ENCODE measurements around the gene TBX18. TPM values are rescaled to one million over a fixed set of nuclear protein-coding genes. Genes with fewer than 3 reads are reported as not detected.

TBX18 gene
- total and polyA plus RNA-seq, 10 donors = under 0.01 to 0.17 (median 0.03) TPM; not detected in 5

DNA sequence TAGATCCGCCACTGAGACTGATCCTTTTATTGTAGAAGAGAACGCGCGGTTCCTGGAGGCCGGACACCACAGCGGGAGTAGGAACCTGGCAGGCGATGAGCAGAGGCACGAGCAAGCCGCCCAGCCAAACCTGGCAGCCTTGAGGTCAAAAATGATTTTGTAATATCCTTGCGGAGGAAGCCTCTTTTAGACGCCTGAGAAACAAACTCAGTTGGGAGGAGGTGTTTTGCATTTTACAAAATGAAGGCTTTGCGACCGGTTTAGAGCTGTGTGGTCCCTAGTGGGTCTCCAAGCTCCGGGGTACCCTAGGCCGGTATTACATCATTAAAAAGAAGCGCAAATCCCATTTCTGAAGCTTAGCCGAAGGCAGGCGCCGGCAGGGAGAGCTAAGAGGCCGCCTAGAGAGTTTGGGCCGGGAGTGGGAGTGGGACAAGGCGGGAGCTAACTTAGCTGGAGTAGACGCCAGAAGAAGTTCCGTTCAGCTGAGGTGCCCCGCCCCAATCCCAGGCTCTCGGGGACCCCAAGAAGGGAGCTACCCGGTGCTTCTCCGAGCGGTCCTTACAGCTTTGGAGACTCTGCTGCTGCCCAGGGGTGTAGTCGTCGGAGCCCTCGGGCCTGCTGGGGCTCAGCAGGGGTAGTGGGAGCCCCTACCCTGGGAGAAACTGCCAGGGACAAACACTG is 1.9 kb upstream of the TBX18 start:
- Histone ChIP-seq H3K9me3 (peaks cover 0 to 35% (median 0%) of the 10 kb centered on the region in 8 donors), H3K36me3 (no peaks in the 10 kb centered on the region), H3K27ac (no peak overlapping the region), H3K4me1 (peaks cover 7 to 28% (median 19%) of the 10 kb centered on the region in 6 donors), H3K27me3 (replicated peaks in 1 of 7) (peaks cover 17 to 100% (median 96%) of the 10 kb centered on the region in 7 donors), H3K4me3 (no peak overlapping the region)
- no peak for TF ChIP-seq POLR2AphosphoS5 (IDR thresholded peaks at IDR 0.05)
- TF ChIP-seq, protein P1, sequence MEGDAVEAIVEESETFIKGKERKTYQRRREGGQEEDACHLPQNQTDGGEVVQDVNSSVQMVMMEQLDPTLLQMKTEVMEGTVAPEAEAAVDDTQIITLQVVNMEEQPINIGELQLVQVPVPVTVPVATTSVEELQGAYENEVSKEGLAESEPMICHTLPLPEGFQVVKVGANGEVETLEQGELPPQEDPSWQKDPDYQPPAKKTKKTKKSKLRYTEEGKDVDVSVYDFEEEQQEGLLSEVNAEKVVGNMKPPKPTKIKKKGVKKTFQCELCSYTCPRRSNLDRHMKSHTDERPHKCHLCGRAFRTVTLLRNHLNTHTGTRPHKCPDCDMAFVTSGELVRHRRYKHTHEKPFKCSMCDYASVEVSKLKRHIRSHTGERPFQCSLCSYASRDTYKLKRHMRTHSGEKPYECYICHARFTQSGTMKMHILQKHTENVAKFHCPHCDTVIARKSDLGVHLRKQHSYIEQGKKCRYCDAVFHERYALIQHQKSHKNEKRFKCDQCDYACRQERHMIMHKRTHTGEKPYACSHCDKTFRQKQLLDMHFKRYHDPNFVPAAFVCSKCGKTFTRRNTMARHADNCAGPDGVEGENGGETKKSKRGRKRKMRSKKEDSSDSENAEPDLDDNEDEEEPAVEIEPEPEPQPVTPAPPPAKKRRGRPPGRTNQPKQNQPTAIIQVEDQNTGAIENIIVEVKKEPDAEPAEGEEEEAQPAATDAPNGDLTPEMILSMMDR (IDR thresholded peaks at IDR 0.05 in 8 of 11, conservative IDR thresholded peaks at IDR 0.05 in 3 of 11) = no peak
- no peak for TF ChIP-seq POLR2A (IDR thresholded peaks at IDR 0.05)
- intact Hi-C loops (cut with DNase I; ENCODE audit: low total_unique reads) = no loop called here
- peak; percentile 44 for DNase-seq
- 8 to 11% (median 9%) methylated on average over 23 to 32 of the region's 32 CpGs for WGBS, 5 donors

DNA sequence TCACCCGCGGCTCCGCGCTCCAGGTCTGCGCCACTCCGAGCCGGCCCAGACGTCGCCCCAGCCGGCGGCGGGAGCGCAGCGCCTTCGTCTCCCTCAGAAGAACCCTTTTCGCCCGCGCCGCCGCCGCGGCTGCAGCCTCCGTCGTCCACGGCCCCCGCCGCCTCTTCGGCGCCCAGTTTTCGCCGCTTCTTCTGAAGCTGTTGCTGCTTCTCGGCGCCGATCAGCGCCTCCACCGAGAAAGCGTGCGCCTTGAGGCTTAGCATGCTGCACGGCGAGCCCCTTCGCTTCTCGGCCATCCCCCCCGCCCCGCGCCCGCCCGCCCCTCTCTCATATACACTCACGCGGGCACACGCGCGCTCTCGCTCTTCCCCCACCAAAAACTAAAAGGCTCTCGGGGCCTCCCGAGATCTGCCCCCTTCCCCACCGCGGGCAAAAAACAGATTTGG is 489 bp downstream of the TBX18 start:
- H3K4me1 ChIP-seq = peaks cover 7 to 28% (median 19%) of the 10 kb centered on the region in 6 donors
- no peak for DNase-seq
- no peaks in the 10 kb centered on the region for H3K36me3 ChIP-seq
- peak overlapping the region in 1 of 8 donors; percentile 3 for H3K27ac ChIP-seq
- H3K27me3 ChIP-seq (replicated peaks in 1 of 7) = peaks cover 14 to 98% (median 86%) of the 10 kb centered on the region in 7 donors
- intact Hi-C loops (cut with DNase I; ENCODE audit: low total_unique reads) = no loop called here
- TF ChIP-seq, protein P1 (IDR thresholded peaks at IDR 0.05 in 8 of 11, conservative IDR thresholded peaks at IDR 0.05 in 3 of 11) = no peak
- no peak for TF ChIP-seq POLR2A (IDR thresholded peaks at IDR 0.05)
- no peak for TF ChIP-seq POLR2AphosphoS5 (IDR thresholded peaks at IDR 0.05)
- WGBS, 5 donors = 1 to 8% (median 3%) methylated on average over 31 to 57 of the region's 57 CpGs
- peaks cover 0 to 35% (median 0%) of the 10 kb centered on the region in 8 donors for H3K9me3 ChIP-seq
- H3K4me3 ChIP-seq = peak overlapping the region in 7 of 8 donors; percentile 22 to 58 (median 29)

DNA sequence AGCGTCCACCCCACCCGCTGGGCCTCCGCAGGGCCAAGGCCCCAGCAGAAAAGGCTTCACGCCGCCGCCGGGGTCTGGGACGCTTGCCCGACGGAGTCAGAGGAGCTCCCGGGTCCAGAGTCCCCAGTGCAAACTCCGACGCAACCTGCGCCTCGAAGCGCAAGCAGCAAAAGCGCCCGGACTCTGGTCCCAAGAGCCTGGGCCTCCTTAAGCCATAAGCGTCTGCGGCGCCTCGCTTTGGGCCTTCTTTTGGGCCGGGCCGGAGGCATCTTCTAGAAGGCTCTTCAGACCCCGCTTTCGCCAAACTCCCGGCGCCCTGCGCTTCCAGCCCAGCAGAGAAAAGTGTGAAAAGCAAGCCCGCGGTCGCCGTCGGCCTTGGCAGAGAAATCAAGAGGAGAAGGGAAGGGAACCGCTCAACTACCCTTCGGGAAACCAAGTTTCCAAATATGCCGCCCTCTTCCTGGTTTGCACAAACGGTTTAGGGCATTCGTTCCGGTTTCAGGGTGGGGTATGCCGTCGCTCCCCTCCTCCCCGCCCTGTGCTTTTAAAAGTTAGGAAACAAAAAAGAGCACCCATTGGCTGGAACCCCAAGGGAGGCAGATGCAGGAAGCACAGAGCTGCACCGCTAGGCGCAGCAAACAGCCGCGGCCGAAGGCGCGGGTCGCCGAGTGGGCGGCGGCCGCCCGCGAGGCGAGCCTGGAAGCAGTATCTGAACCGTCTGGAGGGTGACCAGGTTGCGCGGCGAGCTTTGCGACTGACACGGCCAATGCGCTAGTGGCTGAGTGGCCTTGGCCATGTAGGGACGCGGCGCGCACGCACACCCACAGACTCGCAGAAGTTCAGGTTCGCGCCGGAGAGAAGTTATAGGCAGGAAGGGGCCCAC is 1.2 kb downstream of the TBX18 start:
- peak overlapping the region in 1 of 8 donors; percentile 3 for H3K27ac ChIP-seq
- peak overlapping the region; percentile 3 to 58 (median 27) for H3K4me3 ChIP-seq
- H3K4me1 ChIP-seq = peaks cover 7 to 28% (median 19%) of the 10 kb centered on the region in 6 donors
- peaks cover 14 to 98% (median 80%) of the 10 kb centered on the region in 7 donors for H3K27me3 ChIP-seq (replicated peaks in 1 of 7)
- WGBS, 5 donors = 2 to 9% (median 3%) methylated on average over 61 to 74 of the region's 74 CpGs
- no peaks in the 10 kb centered on the region for H3K36me3 ChIP-seq
- intact Hi-C loops (cut with DNase I; ENCODE audit: low total_unique reads) = no loop called here
- peaks cover 0 to 35% (median 0%) of the 10 kb centered on the region in 8 donors for H3K9me3 ChIP-seq
- DNase-seq = no peak
- TF ChIP-seq POLR2A (IDR thresholded peaks at IDR 0.05) (no peak), POLR2AphosphoS5 (IDR thresholded peaks at IDR 0.05) (peak in 1 of 3 donors; percentile 17)

DNA sequence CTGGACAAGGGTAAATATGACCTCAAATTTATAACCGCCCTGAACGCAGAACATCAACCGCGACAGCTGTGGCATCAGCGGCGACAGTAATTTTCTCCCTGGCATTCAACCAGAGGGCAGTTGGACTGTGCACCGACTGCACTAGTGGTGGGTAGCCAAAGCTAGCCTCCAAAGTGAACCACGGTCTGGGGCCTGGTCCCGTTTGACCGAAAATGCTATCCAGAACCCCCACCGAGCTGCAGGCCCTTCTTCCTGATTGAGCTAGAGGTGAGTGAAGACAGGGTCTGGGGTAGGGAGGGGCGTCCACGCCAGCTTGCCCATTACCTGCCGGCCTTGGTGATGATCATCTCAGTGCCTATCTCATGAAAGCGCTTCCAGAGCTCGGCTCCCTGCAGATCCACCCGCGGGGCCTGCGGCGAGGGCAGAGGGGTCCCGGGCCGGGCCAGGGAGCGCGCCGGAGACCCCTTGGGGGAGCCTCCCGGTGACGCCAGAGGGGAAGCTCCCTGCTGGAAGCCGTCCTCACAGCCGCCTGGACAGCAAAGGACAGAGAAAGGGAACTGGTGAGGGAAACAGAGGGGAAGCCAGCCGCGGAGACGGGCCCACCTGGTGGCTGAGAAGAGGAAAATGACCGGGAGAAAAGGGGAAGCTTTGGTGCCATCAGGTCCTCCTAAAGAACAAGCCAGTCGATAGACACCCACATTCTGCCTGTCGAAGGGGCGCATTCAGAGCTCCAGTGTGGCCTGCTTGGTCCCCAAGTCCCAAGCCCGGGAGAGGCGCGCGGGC is 2.0 kb downstream of the TBX18 start:
- H3K36me3 ChIP-seq = no peaks in the 10 kb centered on the region
- H3K4me3 ChIP-seq = peak overlapping the region in 1 of 8 donors; percentile 25
- WGBS, 5 donors = 7 to 9% (median 8%) methylated on average over 32 to 40 of the region's 40 CpGs
- no peak for DNase-seq
- peaks cover 0 to 35% (median 0%) of the 10 kb centered on the region in 8 donors for H3K9me3 ChIP-seq
- TF ChIP-seq, protein P1 (IDR thresholded peaks at IDR 0.05 in 8 of 11, conservative IDR thresholded peaks at IDR 0.05 in 3 of 11) = no peak
- TF ChIP-seq POLR2A (IDR thresholded peaks at IDR 0.05) (no peak), POLR2AphosphoS5 (IDR thresholded peaks at IDR 0.05) (no peak)
- peaks cover 7 to 28% (median 19%) of the 10 kb centered on the region in 6 donors for H3K4me1 ChIP-seq
- intact Hi-C loops (cut with DNase I; ENCODE audit: low total_unique reads) = no loop called here
- H3K27ac ChIP-seq = no peak overlapping the region
- peaks cover 13 to 96% (median 77%) of the 10 kb centered on the region in 7 donors for H3K27me3 ChIP-seq (replicated peaks in 1 of 7)
